GM19468 (cell line): ENCODE measurements around the gene RPL39.
A peak's percentile ranks its signal among the peaks of the same experiment; 100 is the strongest.
"Not testable (repeated sequence)": the region's sequence is repeated elsewhere in the genome, so short reads cannot be mapped to it uniquely, and the experiment has no call there.

Source experiments
- ATAC-seq: cut with Tn5 transposase; IDR thresholded peaks from one replicate; pipeline ENCODE4 v1.9.1; 2021; ENCODE audit warnings: mild to moderate bottlenecking, moderate library complexity, moderate number of reproducible peaks; ENCODE audit not compliant: unreplicated experiment; ENCODE audit errors: extremely low read depth

Gene RPL39

GRCh38 chrX:119791437-119792231 is at the start of gene RPL39:
Gene RPL39, minus strand, starts transcription at chrX:119791630. Its CDS starts 54 bp downstream, at chrX:119791576.
- ATAC-seq = peak; percentile 66

DNA sequence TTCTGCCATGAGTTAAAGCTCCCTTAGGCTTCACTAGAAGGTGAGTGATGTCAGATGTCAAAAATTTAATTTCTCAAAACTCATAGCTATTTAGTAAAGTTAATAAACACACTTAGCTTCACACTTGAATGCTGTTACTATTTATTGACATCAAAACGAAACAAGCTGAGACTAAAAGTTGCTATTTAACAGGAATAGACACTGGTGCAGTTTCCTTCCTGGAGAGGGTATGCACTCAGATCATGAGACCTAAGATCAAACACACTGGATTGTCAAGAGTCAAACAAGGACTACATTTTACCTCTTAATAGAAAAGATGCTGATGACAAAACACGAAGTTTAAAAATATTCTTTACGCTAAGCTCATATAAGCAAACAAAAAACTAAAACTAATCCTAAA is 42.5 kb upstream of the RPL39 start:
- ATAC-seq = no peak

- ATAC-seq = no peak
Observed at GRCh38 chrX:119828446-119828845, 37.0 kb upstream of the RPL39 start.

GRCh38 chrX:119826399-119826959 is 35.0 kb upstream of the RPL39 start:
- no peak for ATAC-seq

DNA sequence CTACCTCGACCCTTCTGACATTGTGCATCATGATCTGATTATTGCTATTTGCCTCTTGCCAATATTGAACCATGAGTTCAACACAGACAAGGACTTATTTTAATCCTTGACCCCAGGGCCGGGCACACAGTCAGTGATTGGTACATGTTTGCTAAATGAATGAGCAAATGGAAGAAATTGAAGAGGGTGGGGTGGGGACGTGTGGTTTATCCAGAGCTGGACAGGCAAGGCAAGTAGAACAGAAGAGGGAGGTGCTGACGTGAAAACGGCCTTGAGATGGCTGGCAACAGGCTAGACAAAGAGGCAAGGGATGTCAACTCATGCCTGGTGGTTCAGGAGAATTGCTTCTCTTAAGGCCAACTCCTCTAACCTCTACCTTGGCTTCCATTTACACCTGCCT is 32.8 kb upstream of the RPL39 start:
- not testable (repeated sequence) for ATAC-seq

GRCh38 chrX:119821703-119822102 is 30.3 kb upstream of the RPL39 start:
- ATAC-seq = peak; percentile 98

- no peak for ATAC-seq
Observed at GRCh38 chrX:119817130-119817690, 25.8 kb upstream of the RPL39 start.

DNA sequence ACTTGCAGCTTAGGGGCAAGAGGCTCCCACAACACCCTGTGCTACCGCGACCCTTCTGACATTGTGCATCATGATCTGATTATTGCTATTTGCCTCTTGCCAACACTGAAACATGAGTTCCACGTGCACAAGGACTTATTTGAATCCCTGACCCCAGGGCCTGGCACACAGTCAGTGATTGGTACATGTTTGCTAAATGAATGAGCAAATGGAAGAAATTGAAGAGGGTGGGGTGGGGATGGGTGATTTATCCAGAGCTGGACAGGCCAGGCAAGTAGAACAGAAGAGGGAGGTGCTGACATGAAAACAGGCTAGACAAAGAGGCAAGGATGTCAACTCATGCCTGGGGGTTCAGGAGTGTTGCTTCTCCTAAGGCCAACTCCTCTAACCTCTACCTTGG is 24.9 kb upstream of the RPL39 start:
- ATAC-seq = no peak

DNA sequence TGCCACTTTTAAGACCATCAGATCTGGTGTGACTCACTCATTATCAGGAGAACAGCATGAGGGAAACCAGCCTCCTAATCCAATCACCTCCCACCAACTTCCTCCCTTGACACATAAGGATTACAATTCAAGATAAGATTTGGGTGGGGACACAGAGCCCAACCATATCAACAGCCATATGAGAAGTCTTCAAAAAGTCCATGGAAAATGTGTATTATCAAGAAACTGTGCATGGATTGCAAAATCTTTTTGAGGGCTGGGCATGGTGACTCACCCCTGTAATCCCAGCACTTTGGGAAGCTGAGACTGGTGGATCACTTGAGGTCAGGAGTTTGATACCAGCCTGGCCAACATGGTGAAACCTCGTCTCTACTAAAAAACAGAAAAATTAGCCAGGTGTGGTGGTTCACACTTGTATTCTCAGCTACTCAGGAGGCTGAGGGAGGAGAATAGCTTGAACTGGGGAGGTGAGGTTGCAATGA is 17.8 kb upstream of the RPL39 start:
- no peak for ATAC-seq

DNA sequence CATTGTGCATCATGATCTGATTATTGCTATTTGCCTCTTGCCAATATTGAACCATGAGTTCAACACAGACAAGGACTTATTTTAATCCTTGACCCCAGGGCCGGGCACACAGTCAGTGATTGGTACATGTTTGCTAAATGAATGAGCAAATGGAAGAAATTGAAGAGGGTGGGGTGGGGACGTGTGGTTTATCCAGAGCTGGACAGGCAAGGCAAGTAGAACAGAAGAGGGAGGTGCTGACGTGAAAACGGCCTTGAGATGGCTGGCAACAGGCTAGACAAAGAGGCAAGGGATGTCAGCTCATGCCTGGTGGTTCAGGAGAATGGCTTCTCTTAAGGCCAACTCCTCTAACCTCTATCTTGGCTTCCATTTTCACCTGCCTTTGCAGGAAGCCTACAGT is 17.0 kb upstream of the RPL39 start:
- not testable (repeated sequence) for ATAC-seq

GRCh38 chrX:119802546-119802945 is 11.1 kb upstream of the RPL39 start:
- no peak for ATAC-seq

DNA sequence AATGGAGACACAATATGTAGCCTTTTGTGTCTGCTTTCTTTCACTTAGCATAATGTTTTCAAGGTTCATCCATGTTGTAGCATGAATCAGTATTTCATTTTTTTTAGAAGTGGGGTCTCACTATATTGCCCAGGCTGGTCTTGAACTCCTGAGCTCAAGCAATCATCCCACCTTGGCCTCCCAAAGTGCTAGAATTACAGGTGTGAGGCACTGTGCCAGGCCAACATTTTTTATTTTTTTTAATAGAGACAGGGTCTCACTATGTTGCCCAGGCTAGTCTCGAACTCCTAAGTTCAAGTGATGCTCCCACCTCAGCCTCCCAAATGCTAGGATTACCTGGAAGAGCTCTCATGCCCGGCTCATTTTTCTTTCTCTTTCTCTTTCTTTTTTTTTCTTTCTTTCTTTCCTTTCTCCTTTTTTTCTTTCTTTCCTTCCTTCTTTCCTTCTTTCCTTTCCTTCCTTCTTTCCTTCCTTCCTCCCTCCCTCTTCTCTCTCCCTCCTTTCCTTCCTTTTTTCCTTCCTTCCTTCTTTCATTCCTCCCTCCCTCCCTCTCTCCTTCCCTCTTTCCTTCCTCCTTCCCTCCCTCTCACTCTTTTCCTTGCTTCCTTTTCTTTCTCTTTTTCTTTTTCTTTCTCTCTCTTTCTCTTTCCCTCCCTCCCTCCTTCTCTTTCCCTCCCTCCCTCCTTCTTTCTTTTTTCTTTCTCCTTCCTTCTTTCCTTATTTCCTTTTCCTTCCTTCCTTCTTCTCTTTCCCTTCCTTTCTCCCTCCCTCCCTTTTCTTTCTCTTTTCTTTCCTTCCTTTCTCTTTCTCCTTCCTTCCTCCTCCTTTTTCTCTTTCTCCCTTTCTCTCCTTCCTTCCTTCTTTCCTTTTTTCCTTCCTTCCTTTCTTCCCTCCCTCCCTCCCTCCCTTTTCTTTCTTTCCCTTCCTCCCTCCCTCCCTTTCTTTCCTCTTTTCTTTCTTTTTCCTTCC is 10.1 kb upstream of the RPL39 start:
- ATAC-seq = no peak

DNA sequence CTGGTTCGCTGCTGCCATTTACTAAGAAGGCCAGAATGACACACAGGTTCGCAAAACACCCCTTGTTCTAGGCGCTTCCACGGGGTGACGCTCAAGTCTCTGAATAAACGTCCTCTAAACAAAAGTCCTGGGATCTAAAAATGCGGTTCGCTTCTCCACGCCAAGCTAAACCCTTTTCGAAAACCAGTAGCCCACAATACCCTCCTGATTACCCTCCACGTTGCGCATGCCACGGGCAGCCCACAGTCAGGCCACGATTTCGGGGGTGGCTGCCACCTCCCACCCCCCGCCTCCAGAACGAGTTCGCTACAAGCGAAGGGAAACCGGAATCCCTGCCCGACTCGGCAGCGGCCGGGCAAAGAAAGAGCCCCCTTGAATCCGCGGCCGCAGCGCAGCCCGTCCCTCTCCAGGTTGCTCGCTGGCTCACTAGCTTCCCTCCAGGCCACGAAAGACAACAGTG is 423 bp downstream of the RPL39 start:
- no peak for ATAC-seq

DNA sequence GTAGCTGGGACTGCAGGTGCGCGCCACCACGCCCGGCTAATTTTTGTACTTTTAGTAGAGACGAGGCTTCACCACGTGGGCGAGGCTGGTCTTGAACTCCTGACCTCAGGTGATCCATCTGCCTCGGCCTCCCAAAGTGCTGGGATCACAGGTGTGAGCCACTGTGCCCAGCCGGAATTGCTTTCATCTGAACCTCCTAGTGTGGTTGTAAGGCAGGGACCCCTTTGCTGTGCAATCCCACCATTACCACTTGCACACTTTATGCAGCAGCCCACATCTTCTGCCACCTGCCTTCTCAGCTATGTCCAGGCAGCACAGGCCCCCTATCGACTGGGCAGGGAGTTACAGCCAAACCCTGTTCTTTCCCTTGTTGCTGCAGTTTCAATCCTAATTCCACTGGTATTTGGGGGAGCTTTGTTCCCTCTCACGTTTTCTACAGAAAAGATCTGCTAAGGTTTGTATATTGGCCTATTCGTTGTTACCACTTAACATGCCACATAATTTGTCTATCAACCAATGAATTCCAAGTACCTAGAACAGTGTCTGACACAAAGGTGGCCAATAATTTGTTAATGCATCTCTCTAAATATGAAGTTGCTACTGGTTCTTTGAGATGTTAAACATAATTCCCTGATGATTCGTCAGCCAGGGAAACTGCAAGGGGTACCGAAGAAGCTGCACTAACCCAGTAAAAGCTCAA is 6.5 kb downstream of the RPL39 start:
- ATAC-seq = no peak

DNA sequence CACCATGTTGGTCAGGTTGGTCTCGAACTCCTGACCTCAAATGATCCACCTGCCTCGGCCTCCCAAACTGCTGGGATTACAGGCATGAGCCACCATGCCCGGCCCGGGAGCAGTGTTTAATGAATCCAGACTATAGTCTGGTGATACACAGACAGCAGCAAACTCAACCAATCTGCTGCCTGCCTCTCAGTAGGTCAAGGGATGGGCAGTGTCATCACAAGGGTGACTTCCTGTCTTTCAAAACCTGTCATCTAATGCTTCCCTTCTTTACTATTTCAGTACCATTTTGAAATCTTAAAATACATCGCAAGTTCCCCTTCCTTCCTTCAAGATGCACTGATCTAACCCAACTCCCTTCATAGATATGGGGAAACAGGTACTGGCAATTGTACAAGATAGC is 8.4 kb downstream of the RPL39 start:
- no peak for ATAC-seq

- no peak for ATAC-seq
Observed at GRCh38 chrX:119778829-119779228, 12.6 kb downstream of the RPL39 start.

GRCh38 chrX:119775517-119776238 is 15.8 kb downstream of the RPL39 start:
- ATAC-seq = no peak

GRCh38 chrX:119769388-119769787 is 22.0 kb downstream of the RPL39 start:
- ATAC-seq = not testable (repeated sequence)

- ATAC-seq = not testable (repeated sequence)
Observed at GRCh38 chrX:119768436-119768835, 23.0 kb downstream of the RPL39 start.
